Naive thymus-derived CD4-positive, alpha-beta T cell (primary cell): Measurements from ENCODE around the gene ZNF709. TPM values are rescaled to one million over a fixed set of nuclear protein-coding genes. Genes with fewer than 3 reads are reported as not detected.
"Not testable (repeated sequence)": the region's sequence is repeated elsewhere in the genome, so short reads cannot be mapped to it uniquely, and the experiment has no call there.

Experiments used
- ATAC-seq: fragments of 150-1000 bp; cut with Tn5 transposase; 2 replicates; pipeline ENCODE4 v1.10.0; 2021; ENCODE audit warnings: mild to moderate bottlenecking, moderate library complexity
- CTCF ChIA-PET: fragments of 350-600 bp; sonication (Branson Sonifier 250); formaldehyde crosslinking; loops from one replicate; lab custom pipeline; 2021; ENCODE audit warnings: antibody characterized with exemption; lab: Charles Lee
- POLR2A ChIA-PET: fragments of 350-600 bp; sonication (Branson Sonifier 250); formaldehyde crosslinking; loops from one replicate; lab custom pipeline; 2021; ENCODE audit warnings: antibody characterized with exemption, inconsistent platforms; lab: Charles Lee
- DNase-seq, 9 donors: peaks; one replicate each; pipeline versions ENCODE4 v3.0.0 to v3.0.0-alpha.2; 2020 to 2022; ENCODE audit warnings: mixed read lengths in 1 of 9
- H3K27ac ChIP-seq: one replicate; pipeline ENCODE4 v1.7.0; 2013; ENCODE audit warnings: mild to moderate bottlenecking, low read depth, low read length, moderate library complexity
- H3K27me3 ChIP-seq, 2 donors: one replicate each; pipeline ENCODE4 v1.7.0; 2013; ENCODE audit warnings: low read length in 2 of 2, mild to moderate bottlenecking in 2 of 2, moderate library complexity in 2 of 2; ENCODE audit not compliant: control insufficient read depth in 2 of 2, insufficient read depth in 2 of 2
- H3K36me3 ChIP-seq, 3 experiments: 1 replicate in 2 of 3; 2 replicates in 1 of 3; pipeline ENCODE4 v1.7.0; 2013; ENCODE audit warnings: low read length in 3 of 3, mild to moderate bottlenecking in 3 of 3, moderate library complexity in 1 of 3; ENCODE audit not compliant: insufficient read depth in 3 of 3, control insufficient read depth in 2 of 3
- H3K4me1 ChIP-seq, 2 donors: one replicate each; pipeline ENCODE4 v1.7.0; 2013; ENCODE audit warnings: low read length in 2 of 2, mild to moderate bottlenecking in 2 of 2, moderate library complexity in 1 of 2; ENCODE audit not compliant: control insufficient read depth in 2 of 2, insufficient read depth in 2 of 2
- H3K4me3 ChIP-seq: 2 replicates; pipeline ENCODE4 v1.7.0; 2013; ENCODE audit warnings: mild to moderate bottlenecking, low read length
- H3K9me3 ChIP-seq, 3 experiments: 1 replicate in 2 of 3; 2 replicates in 1 of 3; pipeline ENCODE4 v1.7.0; 2013; ENCODE audit warnings: low read length in 3 of 3; ENCODE audit not compliant: control insufficient read depth in 2 of 3
- H3K27ac Mint-ChIP-seq, 9 donors: one replicate each; pipeline ENCODE4 v1.8.0; 2020 to 2022; ENCODE audit warnings: mixed read lengths in 9 of 9, mild to moderate bottlenecking in 8 of 9, moderate library complexity in 5 of 9, inconsistent platforms in 2 of 9
- H3K27me3 Mint-ChIP-seq, 5 donors: one replicate each; pipeline ENCODE4 v1.8.0; 2021 to 2022; ENCODE audit warnings: mixed read lengths in 5 of 5, mild to moderate bottlenecking in 1 of 5
- H3K36me3 Mint-ChIP-seq, 5 donors: one replicate each; pipeline ENCODE4 v1.8.0; 2020 to 2022; ENCODE audit warnings: mixed read lengths in 5 of 5, mild to moderate bottlenecking in 3 of 5, inconsistent platforms in 1 of 5
- H3K4me1 Mint-ChIP-seq, 7 donors: one replicate each; pipeline ENCODE4 v1.8.0; 2020 to 2022; ENCODE audit warnings: mixed read lengths in 7 of 7, mild to moderate bottlenecking in 3 of 7, inconsistent platforms in 1 of 7
- H3K4me3 Mint-ChIP-seq, 10 donors: one replicate each; pipeline ENCODE4 v1.8.0; 2020 to 2022; ENCODE audit warnings: mild to moderate bottlenecking in 10 of 10, mixed read lengths in 10 of 10, moderate library complexity in 6 of 10, inconsistent platforms in 2 of 10
- H3K9me3 Mint-ChIP-seq, 11 donors: one replicate each; pipeline ENCODE4 v1.8.0; 2020 to 2022; ENCODE audit warnings: mixed read lengths in 11 of 11, mild to moderate bottlenecking in 4 of 11, inconsistent platforms in 1 of 11, moderate library complexity in 1 of 11
- intact Hi-C, 2 donors: fragments of 100-400 bp; cut with micrococcal nuclease; formaldehyde crosslinking; loops; one replicate each; pipeline ENCODE4 v1.15.1; 2023
- polyA plus RNA-seq, 2 donors: library from polyadenylated mRNA; unstranded; fragments of 300-500 nt; fragmentation: Illumina TruSeq; gene quantifications; one replicate each; pipeline ENCODE4 v1.2.3, GENCODE V29; 2021
- total RNA-seq, 6 experiments: library from RNA in 5 of 6; stranded (reverse) in 5 of 6; gene quantifications; 1 replicate in 5 of 6; 2 replicates in 1 of 6; pipeline ENCODE4 v1.2.3 and lab custom pipeline; 2021 to 2026

The ZNF709 gene
- total and polyA plus RNA-seq, 7 experiments from 2014 or later, result 2.0 to 8.0 (median 4.2) TPM

DNA sequence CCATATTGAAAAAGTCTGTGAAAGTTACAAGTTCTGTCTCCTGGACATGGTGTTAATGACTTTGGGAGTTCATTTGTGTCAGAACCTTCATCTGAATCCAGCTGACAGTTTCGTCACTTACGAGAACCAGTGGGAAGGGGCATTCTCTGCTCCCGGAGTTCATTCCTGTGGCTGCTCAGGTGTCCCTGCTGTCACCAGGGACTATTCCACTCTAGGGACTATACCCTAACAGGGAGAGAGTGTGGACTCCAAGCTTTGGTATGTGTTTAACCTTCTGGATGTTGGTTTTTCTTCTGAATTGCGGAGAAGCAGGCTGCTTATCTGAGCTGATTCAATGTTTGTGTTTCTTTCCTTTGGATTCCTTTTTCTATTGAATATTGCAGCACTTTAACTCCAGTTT is 12.4 kb upstream of the ZNF709 start:
- no peak overlapping the region for H3K27ac ChIP-seq
- peaks cover 0 to 3% (median 0%) of the 10 kb centered on the region in 5 donors for H3K36me3 Mint-ChIP-seq
- peak overlapping the region in 4 of 9 donors; percentile 7 to 77 (median 37) for H3K27ac Mint-ChIP-seq
- H3K9me3 Mint-ChIP-seq, result peaks cover 0 to 12% (median 0%) of the 10 kb centered on the region in 11 donors
- peak overlapping the region in 3 of 10 donors; percentile 35 to 95 (median 73) for H3K4me3 Mint-ChIP-seq
- POLR2A ChIA-PET, result interaction anchor here (0.7 to 0.9 kb wide), 3 partner anchors 53 to 394 kb away, joined by 3 to 7 read pairs (median 3); partner anchors contain the start of gene GCDH
- no peaks in the 10 kb centered on the region for H3K27me3 ChIP-seq
- no peaks in the 10 kb centered on the region for H3K36me3 ChIP-seq
- ATAC-seq, result no peak
- CTCF ChIA-PET, result interaction anchor here (0.6 kb wide), 1 partner anchor 56 kb away, joined by 6 read pairs; the partner anchor contains the start of gene ZNF443
- intact Hi-C loops, result loop anchor here (10.0 kb wide), 2 partner anchors 162 to 572 kb away; partner anchors contain the start of genes ZNF563 (in 1 of the 2) and ZNF700 (in 1 of the 2)
- no peaks in the 10 kb centered on the region for H3K27me3 Mint-ChIP-seq
- no peak overlapping the region for H3K4me3 ChIP-seq
- peaks cover 9 to 11% of the 10 kb centered on the region in 2 donors for H3K4me1 ChIP-seq
- peaks cover 0 to 16% (median 13%) of the 10 kb centered on the region in 7 donors for H3K4me1 Mint-ChIP-seq
- H3K9me3 ChIP-seq, result no peaks in the 10 kb centered on the region
- DNase-seq, result no peak

DNA sequence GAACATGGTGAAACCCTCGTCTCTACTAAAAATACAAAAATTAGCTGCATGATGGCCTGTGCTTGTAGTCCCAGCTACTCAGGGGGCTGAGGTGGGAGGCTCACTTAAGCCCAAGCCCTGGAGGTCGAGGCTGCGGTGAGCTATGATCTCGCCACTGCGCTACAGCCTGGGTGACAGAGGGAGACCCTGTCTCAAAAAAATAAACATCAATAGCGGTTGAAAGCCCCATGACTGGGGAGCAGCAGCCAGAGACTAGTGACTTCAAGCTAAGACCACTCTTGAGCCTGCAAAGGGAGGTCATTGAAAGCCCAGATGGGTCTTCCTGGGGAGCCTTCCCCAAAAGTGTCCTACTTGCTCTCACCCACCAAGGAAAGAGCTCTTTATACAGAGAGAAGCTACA is 11.9 kb upstream of the ZNF709 start:
- no peak for ATAC-seq
- no peak for DNase-seq
- Mint-ChIP-seq H3K27ac (peak overlapping the region in 3 of 9 donors; percentile 19 to 92 (median 87)), H3K27me3 (no peaks in the 10 kb centered on the region), H3K9me3 (peaks cover 0 to 12% (median 0%) of the 10 kb centered on the region in 11 donors), H3K36me3 (peaks cover 0 to 3% (median 0%) of the 10 kb centered on the region in 5 donors), H3K4me3 (peak overlapping the region in 7 of 10 donors; percentile 87 to 95 (median 92)), H3K4me1 (peaks cover 0 to 16% (median 13%) of the 10 kb centered on the region in 7 donors)
- no peak overlapping the region for H3K4me3 ChIP-seq
- H3K36me3 ChIP-seq, result no peaks in the 10 kb centered on the region
- CTCF ChIA-PET, result interaction anchor here (1.1 kb wide), 1 partner anchor 62 kb away, joined by 4 read pairs; no protein-coding TSS in a partner anchor
- intact Hi-C loops, result loop anchor here (10.0 kb wide), 2 partner anchors 162 to 572 kb away; partner anchors contain the start of genes ZNF563 (in 1 of the 2) and ZNF700 (in 1 of the 2)
- no peaks in the 10 kb centered on the region for H3K27me3 ChIP-seq
- H3K27ac ChIP-seq, result no peak overlapping the region
- POLR2A ChIA-PET, result interaction anchor here (0.7 to 2.2 kb wide), 6 partner anchors 13 to 395 kb away, joined by 3 to 30 read pairs (median 4); partner anchors contain the start of genes GCDH, ZNF564 and ZNF709
- H3K9me3 ChIP-seq, result no peaks in the 10 kb centered on the region
- peaks cover 9 to 11% of the 10 kb centered on the region in 2 donors for H3K4me1 ChIP-seq

DNA sequence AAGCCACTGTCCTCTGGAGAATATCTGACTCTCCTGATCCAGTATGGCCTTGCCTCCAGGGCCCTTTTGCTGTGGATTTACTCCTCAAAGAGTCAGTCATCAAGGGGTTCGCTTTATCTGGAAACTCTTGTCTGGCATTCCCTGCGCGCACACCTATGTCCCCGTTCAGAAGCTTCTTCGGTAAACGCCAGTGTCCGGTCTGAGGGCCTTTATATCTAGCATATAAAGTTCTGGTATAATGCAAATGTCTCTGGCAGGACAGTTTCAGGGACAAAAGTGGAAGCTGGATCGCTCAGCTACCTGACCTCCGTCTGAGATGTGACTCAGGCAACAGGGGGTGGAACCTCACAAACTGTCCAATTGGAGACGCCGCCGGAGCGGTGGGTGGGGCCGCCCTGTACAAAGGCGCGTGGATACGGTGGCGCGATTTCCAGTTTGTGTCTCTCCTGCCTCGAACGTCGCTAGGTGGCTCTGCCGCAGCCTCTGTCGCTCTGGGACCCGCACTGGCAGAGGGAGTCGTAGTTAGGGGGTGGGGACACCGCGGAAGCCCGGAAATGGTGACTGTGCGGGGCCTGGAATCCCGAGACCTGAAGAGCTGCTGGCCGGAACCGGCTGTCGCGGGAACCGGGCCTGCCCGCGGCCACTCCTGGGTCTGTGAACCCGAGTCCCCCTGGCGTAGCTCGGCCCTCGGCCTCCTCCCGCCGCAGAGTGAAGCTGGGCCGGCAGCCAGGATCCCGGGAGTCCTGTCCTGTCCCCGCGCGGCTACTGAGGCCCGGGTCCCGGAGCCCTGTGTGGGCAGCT is 10.6 kb upstream of the ZNF709 start:
- ChIA-PET CTCF (interaction anchor here (0.5 to 1.1 kb wide), 3 partner anchors 43 to 177 kb away, joined by 3 to 4 read pairs (median 4); no protein-coding TSS in a partner anchor), POLR2A (interaction anchor here (0.5 to 2.2 kb wide), 14 partner anchors 11 to 1764 kb away, joined by 3 to 30 read pairs (median 3); partner anchors contain the start of genes ZNF563, ZNF564, ZNF709 and ZNF844)
- ATAC-seq (peak; percentile 100), DNase-seq (peak; percentile 76 to 94 (median 91))
- Histone ChIP-seq H3K4me1 (peaks cover 9 to 11% of the 10 kb centered on the region in 2 donors), H3K9me3 (no peaks in the 10 kb centered on the region), H3K4me3 (peak overlapping the region; percentile 80), H3K27me3 (no peaks in the 10 kb centered on the region), H3K27ac (peak overlapping the region; percentile 72), H3K36me3 (no peaks in the 10 kb centered on the region)
- Mint-ChIP-seq H3K4me1 (peaks cover 0 to 16% (median 13%) of the 10 kb centered on the region in 7 donors), H3K36me3 (peaks cover 0 to 3% (median 0%) of the 10 kb centered on the region in 5 donors), H3K4me3 (peak overlapping the region; percentile 84 to 95 (median 91)), H3K27me3 (no peaks in the 10 kb centered on the region), H3K9me3 (peaks cover 0 to 12% (median 0%) of the 10 kb centered on the region in 11 donors), H3K27ac (peak overlapping the region; percentile 84 to 98 (median 91))
- intact Hi-C loops, result loop anchor here (1.0 to 10.0 kb wide), 14 partner anchors 11 to 570 kb away; partner anchors contain the start of genes ZNF443 (in 2 of the 2), ZNF563 (in 2 of the 2), ZNF564 (in 2 of the 2) and ZNF442 (in 1 of the 2)

- Mint-ChIP-seq H3K4me1 (peaks cover 0 to 16% (median 13%) of the 10 kb centered on the region in 7 donors), H3K27me3 (no peaks in the 10 kb centered on the region), H3K36me3 (peaks cover 0 to 3% (median 0%) of the 10 kb centered on the region in 5 donors), H3K27ac (peak overlapping the region in 8 of 9 donors; percentile 32 to 98 (median 88)), H3K9me3 (peaks cover 0 to 12% (median 0%) of the 10 kb centered on the region in 11 donors), H3K4me3 (peak overlapping the region in 9 of 10 donors; percentile 17 to 95 (median 84))
- no peaks in the 10 kb centered on the region for H3K9me3 ChIP-seq
- intact Hi-C loops, result loop anchor here (2.0 to 10.0 kb wide), 5 partner anchors 54 to 570 kb away; partner anchors contain the start of genes ZNF443 (in 2 of the 2), ZNF563 (in 1 of the 2), ZNF564 (in 1 of the 2) and ZNF700 (in 1 of the 2)
- ATAC-seq, result no peak
- peak overlapping the region; percentile 80 for H3K4me3 ChIP-seq
- no peak for DNase-seq
- H3K36me3 ChIP-seq, result no peaks in the 10 kb centered on the region
- ChIA-PET POLR2A (interaction anchor here (0.5 to 2.2 kb wide), 9 partner anchors 10 to 1763 kb away, joined by 3 to 30 read pairs (median 5); partner anchors contain the start of genes ZNF563 and ZNF709), CTCF (interaction anchor here (0.8 kb wide), 1 partner anchor 177 kb away, joined by 3 read pairs; no protein-coding TSS in a partner anchor)
- H3K4me1 ChIP-seq, result peaks cover 9 to 11% of the 10 kb centered on the region in 2 donors
- H3K27ac ChIP-seq, result peak overlapping the region; percentile 72
- H3K27me3 ChIP-seq, result no peaks in the 10 kb centered on the region
These were observed 9.7 kb upstream of the ZNF709 start for GRCh38 chr19:12494260-12494860.

GRCh38 chr19:12486265-12486783 is 1.7 kb upstream of the ZNF709 start:
- CTCF ChIA-PET, H3K36me3 Mint-ChIP-seq, H3K27me3 Mint-ChIP-seq, H3K36me3 ChIP-seq, H3K9me3 Mint-ChIP-seq, H3K9me3 ChIP-seq, ATAC-seq, H3K27me3 ChIP-seq, H3K27ac ChIP-seq, H3K4me3 ChIP-seq, DNase-seq, intact Hi-C loops, H3K27ac Mint-ChIP-seq: not testable (repeated sequence)
- POLR2A ChIA-PET, result interaction anchor here (0.6 kb wide), 1 partner anchor 322 kb away, joined by 4 read pairs; no protein-coding TSS in a partner anchor
- peaks cover 0 to 14% of the 10 kb centered on the region in 2 donors for H3K4me1 ChIP-seq
- Mint-ChIP-seq H3K4me1 (peaks cover 26 to 34% (median 32%) of the 10 kb centered on the region in 7 donors), H3K4me3 (peak overlapping the region in 6 of 10 donors; percentile 12 to 59 (median 22))
